AG04449 (cell line): ENCODE results near the gene TMEM163.
"Not testable (repeated sequence)": the region's sequence is repeated elsewhere in the genome, so short reads cannot be mapped to it uniquely, and the experiment has no call there.

Experiments used
- CTCF ChIA-PET: fragments of 350-600 bp; formaldehyde crosslinking; extraction: SDS; loops from one replicate; lab custom pipeline; 2021; ENCODE audit warnings: antibody characterized with exemption; lab: Yijun Ruan, JAX
- POLR2A ChIA-PET: fragments of 400-600, 350-600 bp; formaldehyde crosslinking; extraction: SDS; loops from one replicate; lab custom pipeline; 2020; ENCODE audit warnings: antibody characterized with exemption, inconsistent platforms; lab: Yijun Ruan, JAX
- DNase-seq: peaks from one replicate; pipeline ENCODE4 v3.0.0-alpha.2; 2010; ENCODE audit warnings: low read depth, low spot score
- H3K4me3 ChIP-seq: 2 replicates; pipeline ENCODE4 v1.5.1; 2011; ENCODE audit warnings: low read depth, mild to moderate bottlenecking, control low read depth, low read length
- TF ChIP-seq, protein P1 (sequence below): IDR thresholded peaks from one replicate; pipeline ENCODE4 v1.5.1; 2011; ENCODE audit warnings: mild to moderate bottlenecking, moderate library complexity, low read length, control low read depth, inconsistent platforms; ENCODE audit not compliant: insufficient read depth; ENCODE audit errors: missing control alignments

Gene TMEM163

GRCh38 chr2:134762508-134762907 is 43.7 kb upstream of the TMEM163 start:
- ChIA-PET CTCF (no interaction called here), POLR2A (no interaction called here)
- H3K4me3 ChIP-seq = no peak overlapping the region
- no peak for DNase-seq
- TF ChIP-seq, protein P1, sequence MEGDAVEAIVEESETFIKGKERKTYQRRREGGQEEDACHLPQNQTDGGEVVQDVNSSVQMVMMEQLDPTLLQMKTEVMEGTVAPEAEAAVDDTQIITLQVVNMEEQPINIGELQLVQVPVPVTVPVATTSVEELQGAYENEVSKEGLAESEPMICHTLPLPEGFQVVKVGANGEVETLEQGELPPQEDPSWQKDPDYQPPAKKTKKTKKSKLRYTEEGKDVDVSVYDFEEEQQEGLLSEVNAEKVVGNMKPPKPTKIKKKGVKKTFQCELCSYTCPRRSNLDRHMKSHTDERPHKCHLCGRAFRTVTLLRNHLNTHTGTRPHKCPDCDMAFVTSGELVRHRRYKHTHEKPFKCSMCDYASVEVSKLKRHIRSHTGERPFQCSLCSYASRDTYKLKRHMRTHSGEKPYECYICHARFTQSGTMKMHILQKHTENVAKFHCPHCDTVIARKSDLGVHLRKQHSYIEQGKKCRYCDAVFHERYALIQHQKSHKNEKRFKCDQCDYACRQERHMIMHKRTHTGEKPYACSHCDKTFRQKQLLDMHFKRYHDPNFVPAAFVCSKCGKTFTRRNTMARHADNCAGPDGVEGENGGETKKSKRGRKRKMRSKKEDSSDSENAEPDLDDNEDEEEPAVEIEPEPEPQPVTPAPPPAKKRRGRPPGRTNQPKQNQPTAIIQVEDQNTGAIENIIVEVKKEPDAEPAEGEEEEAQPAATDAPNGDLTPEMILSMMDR = no peak

GRCh38 chr2:134760385-134760784 is 41.6 kb upstream of the TMEM163 start:
- POLR2A ChIA-PET = no interaction called here
- TF ChIP-seq, protein P1 = no peak
- no peak overlapping the region for H3K4me3 ChIP-seq
- DNase-seq = no peak
- CTCF ChIA-PET = no interaction called here

DNA sequence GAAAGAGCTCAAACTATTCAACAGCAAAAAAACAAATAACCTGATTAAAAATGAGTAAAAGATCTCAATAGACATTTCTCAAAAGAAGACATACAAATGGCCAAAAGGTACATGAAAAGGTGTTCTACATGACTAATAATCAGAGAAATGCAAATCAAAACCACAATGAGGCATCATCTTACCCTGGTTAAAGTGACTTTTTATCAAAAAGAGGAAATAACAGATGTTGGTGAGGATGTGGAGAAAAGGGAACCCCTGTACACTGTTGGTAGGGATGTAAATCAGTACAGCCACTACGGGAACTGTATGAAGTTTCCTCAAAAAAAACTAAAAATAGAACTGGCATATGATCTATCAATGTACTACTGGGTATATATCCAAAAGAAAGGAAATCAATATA is 39.8 kb upstream of the TMEM163 start:
- DNase-seq = no peak
- H3K4me3 ChIP-seq = no peak overlapping the region
- ChIA-PET CTCF (no interaction called here), POLR2A (no interaction called here)
- TF ChIP-seq, protein P1 = no peak

GRCh38 chr2:134751981-134752380 is 33.2 kb upstream of the TMEM163 start:
- DNase-seq, POLR2A ChIA-PET, CTCF ChIA-PET: not testable (repeated sequence)

DNA sequence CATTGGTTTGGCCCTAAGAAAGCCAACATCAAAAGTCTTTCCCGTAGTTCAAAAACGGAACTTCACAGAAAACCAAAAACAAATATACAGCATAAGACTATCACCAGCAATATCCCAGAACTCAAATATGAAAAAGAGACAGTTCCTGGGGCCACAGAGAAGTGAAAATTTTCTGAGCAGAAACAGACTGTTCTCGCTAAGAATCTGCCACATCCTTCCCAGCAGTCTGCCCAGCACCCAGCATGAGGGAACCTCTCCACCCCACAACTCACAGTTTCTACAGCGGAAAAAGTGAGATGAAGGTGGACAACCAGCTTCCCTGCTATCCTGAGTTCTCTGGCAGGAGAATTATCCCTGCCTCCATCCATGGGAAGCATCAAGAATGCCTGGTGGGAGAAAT is 26.7 kb upstream of the TMEM163 start:
- no peak overlapping the region for H3K4me3 ChIP-seq
- TF ChIP-seq, protein P1 = no peak
- CTCF ChIA-PET = no interaction called here
- no peak for DNase-seq
- POLR2A ChIA-PET = no interaction called here

More at GRCh38 chr2:134751981-134752380, 33.2 kb upstream of the TMEM163 start:
- not testable (repeated sequence) for H3K4me3 ChIP-seq

- DNase-seq = no peak
- POLR2A ChIA-PET = no interaction called here
- TF ChIP-seq, protein P1 = no peak
- CTCF ChIA-PET = no interaction called here
- H3K4me3 ChIP-seq = no peak overlapping the region
Observed at GRCh38 chr2:134745023-134745422, 26.2 kb upstream of the TMEM163 start.

DNA sequence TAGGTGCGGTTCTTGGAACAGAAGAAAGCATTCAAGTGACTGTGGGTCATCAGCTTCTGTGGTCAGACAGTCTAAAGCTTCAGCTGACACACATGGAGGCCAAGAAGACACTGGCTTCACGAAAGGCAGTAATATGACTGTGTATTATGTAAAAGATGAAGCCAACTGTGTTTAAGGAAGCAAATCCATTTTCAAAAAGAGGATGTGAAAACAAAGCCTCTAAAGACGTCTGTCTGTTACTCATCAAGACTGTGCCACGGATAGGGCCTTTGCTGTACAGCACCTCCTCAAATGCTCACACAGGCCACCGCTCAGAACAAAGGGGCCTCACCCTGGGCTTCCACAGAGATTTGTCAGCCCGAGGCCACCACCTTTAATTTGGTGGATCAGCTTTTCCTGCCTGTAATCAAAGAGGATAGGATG is 21.1 kb upstream of the TMEM163 start:
- DNase-seq = no peak
- CTCF ChIA-PET = no interaction called here
- TF ChIP-seq, protein P1 = no peak
- POLR2A ChIA-PET = no interaction called here
- no peak overlapping the region for H3K4me3 ChIP-seq
